Loucy (cell line): Measurements from ENCODE around the gene RITA1.

Experiments used
- H2AFZ ChIP-seq: fragments of 200-600 bp; sonication (generic); 2 replicates; pipeline ENCODE4 v1.6.0; 2016; ENCODE audit warnings: antibody characterized with exemption, mild to moderate bottlenecking, low read length, moderate library complexity
- H3F3A ChIP-seq: fragments of 200-600 bp; 2 replicates; pipeline ENCODE4 v1.6.0; 2016; ENCODE audit warnings: antibody characterized with exemption, low read depth, mild to moderate bottlenecking
- H3K27me3 ChIP-seq: fragments of 200-600 bp; sonication (generic); 2 replicates; pipeline ENCODE4 v1.6.1; 2014; ENCODE audit warnings: low read length, mild to moderate bottlenecking; ENCODE audit not compliant: insufficient read depth, poor library complexity, severe bottlenecking
- H3K36me3 ChIP-seq: fragments of 200-600 bp; sonication (generic); 2 replicates; pipeline ENCODE4 v1.6.1; 2016; ENCODE audit warnings: low read length; ENCODE audit not compliant: insufficient read depth
- H3K4me1 ChIP-seq: fragments of 200-600 bp; sonication (generic); 2 replicates; pipeline ENCODE4 v1.5.1; 2014; ENCODE audit warnings: low read length, mild to moderate bottlenecking; ENCODE audit not compliant: insufficient read depth, poor library complexity, severe bottlenecking
- H3K4me2 ChIP-seq: fragments of 200-600 bp; sonication (generic); 2 replicates; pipeline ENCODE4 v1.6.0; 2014; ENCODE audit warnings: antibody characterized with exemption, low read length, low read depth, mild to moderate bottlenecking; ENCODE audit not compliant: poor library complexity, severe bottlenecking
- H3K4me3 ChIP-seq: fragments of 200-600 bp; sonication (generic); 2 replicates; pipeline ENCODE4 v1.5.1; 2014; ENCODE audit warnings: low read length, mild to moderate bottlenecking, mixed read lengths; ENCODE audit not compliant: poor library complexity, severe bottlenecking
- H3K79me2 ChIP-seq: fragments of 200-600 bp; sonication (generic); 2 replicates; pipeline ENCODE4 v1.6.1; 2014; ENCODE audit warnings: low read length; ENCODE audit not compliant: insufficient read depth
- H3K9ac ChIP-seq: fragments of 200-600 bp; sonication (generic); 2 replicates; pipeline ENCODE4 v1.6.0; 2014; ENCODE audit warnings: mild to moderate bottlenecking, low read depth, low read length, moderate library complexity; ENCODE audit not compliant: poor library complexity, severe bottlenecking
- H3K9me2 ChIP-seq: fragments of 200-600 bp; sonication (generic); replicated peaks from 2 replicates; pipeline ENCODE4 v1.6.1; 2016; ENCODE audit warnings: low read depth, low read length, mixed read lengths
- H3K9me3 ChIP-seq: fragments of 200-600 bp; sonication (generic); 2 replicates; pipeline ENCODE4 v1.6.1; 2014; ENCODE audit warnings: mild to moderate bottlenecking, antibody characterized with exemption, low read length, low read depth; ENCODE audit not compliant: insufficient read depth
- H4K20me1 ChIP-seq: fragments of 200-600 bp; sonication (generic); 2 replicates; pipeline ENCODE4 v1.6.0; 2014; ENCODE audit warnings: antibody characterized with exemption, low read length, mild to moderate bottlenecking; ENCODE audit not compliant: insufficient read depth, poor library complexity, severe bottlenecking
- EZH2phosphoT487 ChIP-seq: fragments of 200-600 bp; IDR thresholded peaks from 2 replicates; pipeline ENCODE4 v1.6.1; 2018; ENCODE audit warnings: antibody characterized with exemption, mild to moderate bottlenecking, moderate library complexity, borderline replicate concordance
- TF ChIP-seq, protein P1 (sequence below): fragments of 200-600 bp; sonication (generic); conservative IDR thresholded peaks from 2 replicates; pipeline ENCODE4 v1.5.1; 2014; ENCODE audit warnings: mild to moderate bottlenecking, antibody characterized with exemption, low read length

Gene RITA1

DNA sequence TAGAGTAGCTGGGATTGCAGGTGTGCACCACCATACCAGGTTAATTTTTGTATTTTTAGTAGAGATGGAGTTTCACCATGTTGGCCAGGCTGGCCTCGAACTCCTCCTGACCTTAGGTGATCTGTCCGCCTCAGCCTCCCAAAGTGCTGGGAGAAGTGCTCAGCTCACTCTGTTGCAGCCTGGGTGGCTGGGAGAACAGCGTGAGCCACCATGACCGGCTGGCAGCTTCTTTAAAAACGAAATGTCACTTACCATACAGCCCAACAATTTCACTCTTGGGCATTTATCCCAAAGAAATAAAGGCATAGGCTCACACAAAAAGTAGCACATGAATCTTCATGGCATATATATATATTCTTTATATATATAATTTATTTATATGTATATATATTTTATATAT is 40.7 kb upstream of the RITA1 start:
- no peak overlapping the region for H3K9ac ChIP-seq
- H3K4me1 ChIP-seq = no peaks in the 10 kb centered on the region
- no peak overlapping the region for H3K4me2 ChIP-seq
- no peaks in the 10 kb centered on the region for H3F3A ChIP-seq
- H3K9me3 ChIP-seq = no peaks in the 10 kb centered on the region
- no peaks in the 10 kb centered on the region for H4K20me1 ChIP-seq
- TF ChIP-seq, protein P1, sequence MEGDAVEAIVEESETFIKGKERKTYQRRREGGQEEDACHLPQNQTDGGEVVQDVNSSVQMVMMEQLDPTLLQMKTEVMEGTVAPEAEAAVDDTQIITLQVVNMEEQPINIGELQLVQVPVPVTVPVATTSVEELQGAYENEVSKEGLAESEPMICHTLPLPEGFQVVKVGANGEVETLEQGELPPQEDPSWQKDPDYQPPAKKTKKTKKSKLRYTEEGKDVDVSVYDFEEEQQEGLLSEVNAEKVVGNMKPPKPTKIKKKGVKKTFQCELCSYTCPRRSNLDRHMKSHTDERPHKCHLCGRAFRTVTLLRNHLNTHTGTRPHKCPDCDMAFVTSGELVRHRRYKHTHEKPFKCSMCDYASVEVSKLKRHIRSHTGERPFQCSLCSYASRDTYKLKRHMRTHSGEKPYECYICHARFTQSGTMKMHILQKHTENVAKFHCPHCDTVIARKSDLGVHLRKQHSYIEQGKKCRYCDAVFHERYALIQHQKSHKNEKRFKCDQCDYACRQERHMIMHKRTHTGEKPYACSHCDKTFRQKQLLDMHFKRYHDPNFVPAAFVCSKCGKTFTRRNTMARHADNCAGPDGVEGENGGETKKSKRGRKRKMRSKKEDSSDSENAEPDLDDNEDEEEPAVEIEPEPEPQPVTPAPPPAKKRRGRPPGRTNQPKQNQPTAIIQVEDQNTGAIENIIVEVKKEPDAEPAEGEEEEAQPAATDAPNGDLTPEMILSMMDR = no peak
- TF ChIP-seq EZH2phosphoT487 = no peak
- no peaks in the 10 kb centered on the region for H3K9me2 ChIP-seq
- H3K79me2 ChIP-seq = no peaks in the 10 kb centered on the region
- no peaks in the 10 kb centered on the region for H3K27me3 ChIP-seq
- no peak overlapping the region for H3K4me3 ChIP-seq
- H3K36me3 ChIP-seq = no peaks in the 10 kb centered on the region
- H2AFZ ChIP-seq = no peak overlapping the region

DNA sequence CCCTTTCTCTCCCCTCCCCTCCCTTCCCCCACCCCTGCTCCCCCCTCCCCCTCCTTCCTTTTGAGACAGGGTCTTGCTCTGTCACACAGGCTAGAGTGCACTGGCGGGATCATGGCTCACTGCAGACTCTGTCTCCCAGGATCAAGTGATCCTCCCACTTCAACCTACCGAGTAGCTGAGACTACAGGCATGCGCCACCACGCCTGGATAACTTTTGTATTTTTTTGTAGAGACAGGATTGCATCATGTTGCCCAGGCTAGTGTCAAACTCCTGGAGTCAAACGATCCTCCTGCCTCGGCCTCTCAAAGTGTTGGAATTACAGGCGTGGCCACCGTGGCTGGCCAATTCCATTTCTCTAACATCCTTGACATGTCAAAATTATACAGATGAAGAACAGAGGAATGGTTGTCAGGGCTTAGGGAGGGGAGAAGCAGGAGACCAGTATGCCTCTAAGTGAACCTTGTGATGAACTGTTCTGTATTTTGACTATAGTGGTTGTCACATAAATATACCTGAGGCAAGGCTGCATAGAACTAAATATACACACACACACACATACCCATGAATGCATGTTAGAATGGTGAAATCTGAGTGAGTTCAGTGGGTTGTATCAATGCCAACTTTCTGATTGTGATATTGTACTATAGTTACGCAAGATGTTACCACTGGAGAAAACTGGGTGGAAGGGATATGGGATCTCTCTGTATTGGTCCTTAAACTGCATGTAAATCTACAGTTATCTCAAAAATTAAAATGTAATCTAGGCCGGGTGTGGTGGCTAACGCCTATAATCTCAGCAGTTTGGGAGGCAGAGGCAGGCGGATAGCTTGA is 39.6 kb upstream of the RITA1 start:
- H2AFZ ChIP-seq = no peak overlapping the region
- H3K9me2 ChIP-seq = no peaks in the 10 kb centered on the region
- TF ChIP-seq EZH2phosphoT487 = no peak
- TF ChIP-seq, protein P1 = no peak
- H3K4me2 ChIP-seq = no peak overlapping the region
- no peaks in the 10 kb centered on the region for H3F3A ChIP-seq
- no peaks in the 10 kb centered on the region for H3K36me3 ChIP-seq
- no peaks in the 10 kb centered on the region for H3K79me2 ChIP-seq
- H3K9ac ChIP-seq = no peak overlapping the region
- H4K20me1 ChIP-seq = no peaks in the 10 kb centered on the region
- H3K27me3 ChIP-seq = no peaks in the 10 kb centered on the region
- H3K4me1 ChIP-seq = no peaks in the 10 kb centered on the region
- no peaks in the 10 kb centered on the region for H3K9me3 ChIP-seq
- no peak overlapping the region for H3K4me3 ChIP-seq

DNA sequence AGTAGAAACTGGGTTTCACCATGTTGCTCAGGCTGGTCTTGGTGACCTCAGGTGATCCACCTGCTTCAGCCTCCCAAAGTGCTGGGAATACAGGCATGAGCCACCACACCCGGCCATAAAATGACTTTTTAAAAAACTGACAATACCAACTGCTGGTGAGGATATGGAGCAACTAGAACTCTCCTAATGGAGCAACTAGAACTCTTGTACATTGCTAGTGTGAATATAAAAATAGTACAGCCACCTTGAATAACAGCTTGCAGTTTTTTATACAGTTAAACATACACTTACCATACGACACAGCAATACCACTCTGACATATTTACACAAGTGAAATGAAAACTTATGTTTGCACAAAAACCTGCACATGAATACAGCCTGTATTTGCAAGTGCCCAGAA is 38.5 kb upstream of the RITA1 start:
- TF ChIP-seq, protein P1 = no peak
- TF ChIP-seq EZH2phosphoT487 = no peak
- Histone ChIP-seq H3K4me1 (no peaks in the 10 kb centered on the region), H3F3A (no peaks in the 10 kb centered on the region), H3K9ac (no peak overlapping the region), H3K9me2 (no peaks in the 10 kb centered on the region), H3K4me3 (no peak overlapping the region), H3K27me3 (no peaks in the 10 kb centered on the region), H3K36me3 (no peaks in the 10 kb centered on the region), H3K9me3 (no peaks in the 10 kb centered on the region), H4K20me1 (no peaks in the 10 kb centered on the region), H3K4me2 (no peak overlapping the region), H2AFZ (no peak overlapping the region), H3K79me2 (no peaks in the 10 kb centered on the region)
